T-helper 2 cell treated with Interferon-gamma antibody and Interleukin-4, amounts not matched to agents 5 μg/mL and 100 μg/mL, for 36 hours (primary cell): ENCODE data around the gene LAMB1.

Experiments
- DNase-seq: peaks from one replicate; pipeline ENCODE4 v3.0.0; 2021; ENCODE audit warnings: low spot score
- H3K27ac Mint-ChIP-seq: one replicate; pipeline ENCODE4 v1.8.0; 2021; ENCODE audit warnings: mild to moderate bottlenecking, mixed read lengths
- H3K27me3 Mint-ChIP-seq: one replicate; pipeline ENCODE4 v1.8.0; 2021; ENCODE audit warnings: low read depth, mixed read lengths
- H3K36me3 Mint-ChIP-seq: one replicate; pipeline ENCODE4 v1.8.0; 2021; ENCODE audit warnings: low read depth, mixed read lengths
- H3K4me1 Mint-ChIP-seq: one replicate; pipeline ENCODE4 v1.8.0; 2021; ENCODE audit warnings: low read depth, mixed read lengths
- H3K4me3 Mint-ChIP-seq: one replicate; pipeline ENCODE4 v1.8.0; 2022; ENCODE audit warnings: mild to moderate bottlenecking, moderate library complexity, mixed read lengths
- H3K9me3 Mint-ChIP-seq: one replicate; pipeline ENCODE4 v1.8.0; 2021; ENCODE audit warnings: mixed read lengths

The LAMB1 gene

DNA sequence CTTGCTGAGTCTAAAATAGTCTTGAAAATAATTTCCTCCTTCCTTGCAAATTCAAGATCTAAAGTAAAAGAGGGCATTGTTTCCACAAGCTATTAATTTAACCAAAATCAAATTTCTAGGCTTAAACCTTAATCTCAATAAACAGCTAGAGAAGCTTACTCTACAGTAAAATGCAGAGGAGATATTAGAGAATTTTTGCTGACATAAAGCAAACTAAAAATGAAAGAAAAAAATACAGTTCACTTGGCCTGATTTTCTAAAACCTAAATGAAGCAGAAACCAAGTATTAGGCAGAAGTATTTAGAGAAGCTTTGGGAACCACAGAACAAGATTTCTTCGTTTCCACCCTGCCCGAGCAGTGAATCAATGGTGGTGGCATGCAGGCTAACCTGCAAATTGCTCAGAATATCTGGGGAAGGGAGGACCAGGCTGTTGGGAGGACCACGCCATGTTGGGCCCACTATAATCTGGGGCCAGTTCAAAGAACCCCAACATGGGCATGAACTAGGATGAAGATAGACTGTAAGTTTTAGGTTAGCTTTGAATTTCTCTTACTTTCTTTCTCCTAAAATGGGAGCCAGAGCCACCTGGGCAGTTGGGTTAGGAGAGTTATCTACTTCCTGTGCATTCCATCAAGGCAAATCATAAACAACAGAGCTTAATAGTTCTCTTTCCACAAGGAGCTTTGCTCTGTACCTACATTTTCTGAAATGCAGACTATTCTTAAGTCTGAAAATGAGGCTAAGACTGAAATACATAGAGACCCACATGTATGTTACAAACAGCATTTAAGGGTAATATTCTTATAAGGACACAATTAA lies 4.1 kb downstream of the LAMB1 start:
- peaks cover 65% of the 10 kb centered on the region for H3K27me3 Mint-ChIP-seq
- H3K4me1 Mint-ChIP-seq, result peaks cover 8% of the 10 kb centered on the region
- no peak overlapping the region for H3K4me3 Mint-ChIP-seq
- no peaks in the 10 kb centered on the region for H3K9me3 Mint-ChIP-seq
- H3K27ac Mint-ChIP-seq, result no peak overlapping the region
- DNase-seq, result no peak
- no peaks in the 10 kb centered on the region for H3K36me3 Mint-ChIP-seq

DNA sequence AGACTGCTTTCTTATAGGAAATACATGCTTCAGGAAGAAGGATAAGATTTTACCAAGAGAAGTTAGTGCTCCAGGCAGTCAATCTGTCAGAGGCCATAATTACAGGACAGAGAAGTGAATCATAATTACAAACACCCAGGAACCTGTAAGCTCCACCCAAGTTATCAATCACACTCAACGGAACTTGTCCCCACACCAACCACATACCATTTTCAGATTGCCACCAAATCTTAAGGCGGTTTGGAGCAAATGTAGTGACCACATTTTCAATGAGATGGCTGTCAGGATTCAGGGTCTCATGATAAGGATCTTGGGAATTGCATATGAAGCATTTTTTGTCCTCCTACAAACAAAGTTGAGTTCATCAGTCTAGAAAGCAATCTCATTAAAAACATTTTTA lies 4.8 kb downstream of the LAMB1 start:
- Mint-ChIP-seq H3K27ac (no peak overlapping the region), H3K4me3 (no peak overlapping the region), H3K9me3 (no peaks in the 10 kb centered on the region), H3K36me3 (no peaks in the 10 kb centered on the region), H3K27me3 (peaks cover 62% of the 10 kb centered on the region), H3K4me1 (peaks cover 8% of the 10 kb centered on the region)
- DNase-seq, result no peak

GRCh38 chr7:107996072-107996882 lies 6.7 kb downstream of the LAMB1 start:
- Mint-ChIP-seq H3K4me3 (no peak overlapping the region), H3K4me1 (peaks cover 2% of the 10 kb centered on the region), H3K27ac (no peak overlapping the region), H3K27me3 (peaks cover 52% of the 10 kb centered on the region), H3K36me3 (no peaks in the 10 kb centered on the region), H3K9me3 (no peaks in the 10 kb centered on the region)
- DNase-seq, result no peak

- H3K9me3 Mint-ChIP-seq, result no peaks in the 10 kb centered on the region
- no peaks in the 10 kb centered on the region for H3K4me1 Mint-ChIP-seq
- H3K27me3 Mint-ChIP-seq, result peaks cover 46% of the 10 kb centered on the region
- H3K4me3 Mint-ChIP-seq, result no peak overlapping the region
- H3K36me3 Mint-ChIP-seq, result no peaks in the 10 kb centered on the region
- no peak for DNase-seq
- no peak overlapping the region for H3K27ac Mint-ChIP-seq
Observed at GRCh38 chr7:107995184-107996071, 7.5 kb downstream of the LAMB1 start.

DNA sequence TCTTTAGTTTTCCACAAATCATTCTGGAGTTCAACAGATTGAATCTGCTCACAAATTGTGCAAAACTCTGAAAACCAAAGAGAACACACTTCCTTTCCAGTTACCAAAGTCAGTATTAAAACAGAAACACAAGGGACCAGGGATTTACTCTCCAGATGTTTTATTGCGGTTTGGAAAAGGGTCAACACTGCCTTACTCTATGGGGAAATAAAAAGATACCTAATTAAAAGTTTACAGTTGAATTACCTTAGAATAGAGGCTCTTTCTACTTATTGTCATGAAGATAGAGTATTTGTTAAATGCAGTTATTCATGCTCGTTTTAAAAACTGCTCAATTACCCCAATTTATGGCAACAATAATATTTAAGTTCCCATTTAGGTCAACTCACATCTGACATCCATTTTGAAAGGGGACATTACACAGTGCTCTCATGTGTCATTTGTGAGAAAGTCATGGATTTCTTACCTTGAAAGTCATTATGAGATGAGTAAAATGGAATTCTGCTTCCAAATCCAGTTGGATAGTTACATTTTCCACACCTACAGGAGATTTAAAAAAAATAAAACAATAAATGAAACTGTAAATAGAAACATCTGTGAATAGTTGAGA lies 8.4 kb downstream of the LAMB1 start:
- H3K4me1 Mint-ChIP-seq, result no peaks in the 10 kb centered on the region
- H3K4me3 Mint-ChIP-seq, result no peak overlapping the region
- H3K36me3 Mint-ChIP-seq, result no peaks in the 10 kb centered on the region
- no peaks in the 10 kb centered on the region for H3K9me3 Mint-ChIP-seq
- peaks cover 46% of the 10 kb centered on the region for H3K27me3 Mint-ChIP-seq
- H3K27ac Mint-ChIP-seq, result no peak overlapping the region
- DNase-seq, result no peak

- no peaks in the 10 kb centered on the region for H3K4me1 Mint-ChIP-seq
- H3K27me3 Mint-ChIP-seq, result peaks cover 41% of the 10 kb centered on the region
- H3K27ac Mint-ChIP-seq, result no peak overlapping the region
- no peak for DNase-seq
- H3K9me3 Mint-ChIP-seq, result no peaks in the 10 kb centered on the region
- H3K4me3 Mint-ChIP-seq, result no peak overlapping the region
- H3K36me3 Mint-ChIP-seq, result no peaks in the 10 kb centered on the region
Observed at GRCh38 chr7:107993891-107994291, 9.1 kb downstream of the LAMB1 start.

DNA sequence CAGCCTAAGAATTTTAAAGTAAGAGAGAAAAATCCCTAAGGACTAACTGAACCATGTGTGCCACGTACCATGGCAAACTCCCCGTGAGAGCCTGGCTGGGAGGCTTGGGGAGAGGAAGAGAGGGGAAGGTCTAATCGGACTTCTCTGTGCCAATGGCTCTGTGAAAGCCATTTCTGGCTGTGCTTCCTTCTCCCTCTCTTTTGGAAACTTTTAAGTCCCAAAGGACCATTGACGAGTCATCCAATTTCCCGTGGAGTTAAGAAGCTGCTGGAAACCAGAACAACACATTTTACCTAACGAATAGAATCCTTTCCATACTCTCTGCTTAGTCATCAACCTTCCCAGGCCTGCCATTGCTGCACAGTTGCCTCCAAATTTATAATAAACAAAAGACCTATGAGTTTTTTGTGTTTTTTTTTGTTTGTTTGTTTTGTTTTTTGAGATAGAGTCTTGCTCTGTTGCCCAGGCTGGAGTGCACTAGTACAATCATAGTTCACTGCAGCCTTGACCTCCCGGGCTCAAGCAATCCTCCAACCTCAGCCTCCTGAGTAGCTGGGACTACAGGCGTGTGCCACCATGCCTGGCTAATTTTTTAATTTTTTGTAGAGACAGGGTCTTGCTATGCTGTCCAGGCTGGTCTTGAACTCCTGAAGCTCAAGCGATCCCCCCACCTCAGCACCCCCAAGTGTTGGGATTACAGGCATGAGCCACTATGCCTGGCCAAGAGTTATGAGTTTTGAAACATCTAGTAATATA lies 13.2 kb downstream of the LAMB1 start:
- Mint-ChIP-seq H3K27ac (no peak overlapping the region), H3K4me3 (no peak overlapping the region), H3K9me3 (no peaks in the 10 kb centered on the region), H3K4me1 (no peaks in the 10 kb centered on the region), H3K27me3 (peaks cover 12% of the 10 kb centered on the region), H3K36me3 (no peaks in the 10 kb centered on the region)
- no peak for DNase-seq

- H3K27ac Mint-ChIP-seq, result no peak overlapping the region
- no peak overlapping the region for H3K4me3 Mint-ChIP-seq
- no peaks in the 10 kb centered on the region for H3K36me3 Mint-ChIP-seq
- no peak for DNase-seq
- H3K4me1 Mint-ChIP-seq, result no peaks in the 10 kb centered on the region
- H3K9me3 Mint-ChIP-seq, result no peaks in the 10 kb centered on the region
- H3K27me3 Mint-ChIP-seq, result peaks cover 5% of the 10 kb centered on the region
Observed at GRCh38 chr7:107982918-107983389, 20.0 kb downstream of the LAMB1 start.

DNA sequence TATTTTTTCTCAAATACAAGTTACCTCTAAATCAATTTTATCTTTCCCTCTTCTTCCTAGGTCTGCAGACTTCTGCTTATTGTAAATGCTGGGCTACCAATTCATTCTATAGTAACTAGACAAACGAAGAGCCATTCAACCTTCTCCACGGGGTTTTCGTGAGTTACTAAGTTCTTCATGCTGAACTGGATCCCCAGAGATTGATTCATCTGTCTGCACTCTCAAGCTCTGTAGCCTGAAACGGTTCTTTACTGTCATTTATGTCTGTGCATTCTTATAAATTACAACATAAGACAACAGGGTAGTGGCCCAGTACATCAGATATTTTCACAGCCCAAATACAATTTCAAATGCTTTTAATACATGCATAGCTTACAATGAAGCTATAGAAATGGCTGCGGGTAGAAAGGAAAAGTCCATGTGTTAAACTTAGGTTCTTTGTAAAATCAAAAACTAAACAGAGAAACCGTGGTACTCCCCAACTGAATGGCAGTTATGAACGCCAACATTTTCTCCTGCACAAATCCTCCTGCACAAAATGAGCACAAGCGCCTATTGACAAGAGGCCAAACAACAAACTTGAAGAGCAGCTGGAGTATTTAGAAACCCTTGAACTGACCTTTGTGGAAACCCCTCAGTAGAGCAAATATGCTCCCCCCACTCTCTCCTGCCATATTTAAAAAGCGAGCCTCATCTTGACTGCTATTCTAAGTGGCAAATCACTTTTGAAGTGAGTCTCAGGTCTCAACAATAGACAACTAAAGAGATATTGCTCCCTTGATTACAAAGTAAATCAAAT lies 20.7 kb downstream of the LAMB1 start:
- peaks cover 5% of the 10 kb centered on the region for H3K27me3 Mint-ChIP-seq
- no peak overlapping the region for H3K27ac Mint-ChIP-seq
- no peaks in the 10 kb centered on the region for H3K9me3 Mint-ChIP-seq
- no peaks in the 10 kb centered on the region for H3K4me1 Mint-ChIP-seq
- DNase-seq, result no peak
- H3K4me3 Mint-ChIP-seq, result no peak overlapping the region
- H3K36me3 Mint-ChIP-seq, result no peaks in the 10 kb centered on the region

DNA sequence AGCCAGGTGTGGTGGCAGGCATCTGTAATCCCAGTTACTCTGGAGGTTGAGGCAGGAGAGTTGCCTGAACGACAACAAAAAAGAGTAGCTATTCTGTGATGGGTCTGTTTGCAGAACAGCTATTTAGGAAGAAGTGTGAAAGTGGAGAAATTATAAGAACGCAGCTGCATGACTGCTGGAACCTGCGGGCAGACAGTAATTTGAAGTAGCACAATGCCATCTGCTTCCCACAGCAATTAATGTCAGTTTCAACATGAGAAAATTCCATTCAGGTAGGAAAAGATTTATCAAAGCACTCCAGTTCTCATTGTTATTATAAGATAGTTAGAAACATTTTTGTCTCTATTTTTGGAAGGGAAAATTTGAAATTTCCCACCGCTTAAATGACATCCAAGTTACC lies 21.5 kb downstream of the LAMB1 start:
- no peaks in the 10 kb centered on the region for H3K9me3 Mint-ChIP-seq
- H3K27me3 Mint-ChIP-seq, result peaks cover 5% of the 10 kb centered on the region
- H3K36me3 Mint-ChIP-seq, result no peaks in the 10 kb centered on the region
- H3K27ac Mint-ChIP-seq, result no peak overlapping the region
- H3K4me1 Mint-ChIP-seq, result no peaks in the 10 kb centered on the region
- DNase-seq, result no peak
- H3K4me3 Mint-ChIP-seq, result no peak overlapping the region

DNA sequence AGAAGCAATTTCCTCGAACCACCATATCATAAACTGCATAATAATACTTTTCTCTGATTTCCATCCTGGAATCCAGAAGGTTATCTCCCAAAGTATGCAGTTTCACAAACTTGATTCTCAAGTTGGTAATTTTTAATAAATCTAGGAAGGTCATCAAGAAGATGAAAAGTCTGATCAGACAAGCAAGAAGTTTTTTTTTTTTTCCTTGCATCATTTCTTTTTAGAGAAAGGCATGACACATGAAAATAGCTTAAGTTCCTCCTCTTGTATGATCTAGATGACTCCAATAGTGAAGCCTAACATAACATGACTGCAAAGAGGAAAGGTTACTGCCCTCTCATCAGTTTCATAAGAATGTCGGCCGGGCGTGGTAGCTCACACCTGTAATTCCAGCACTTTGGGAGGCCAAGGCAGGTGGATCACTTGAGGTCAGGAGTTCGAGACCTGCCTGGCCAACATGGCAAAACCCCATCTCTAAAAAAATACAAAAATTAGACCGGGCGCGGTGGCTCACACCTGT lies 22.2 kb downstream of the LAMB1 start:
- Mint-ChIP-seq H3K4me1 (no peaks in the 10 kb centered on the region), H3K4me3 (no peak overlapping the region), H3K9me3 (no peaks in the 10 kb centered on the region), H3K27me3 (peaks cover 6% of the 10 kb centered on the region), H3K27ac (no peak overlapping the region), H3K36me3 (no peaks in the 10 kb centered on the region)
- no peak for DNase-seq

GRCh38 chr7:107980171-107980570 lies 22.8 kb downstream of the LAMB1 start:
- Mint-ChIP-seq H3K9me3 (no peaks in the 10 kb centered on the region), H3K4me3 (no peak overlapping the region), H3K27ac (no peak overlapping the region), H3K27me3 (peaks cover 10% of the 10 kb centered on the region), H3K36me3 (no peaks in the 10 kb centered on the region), H3K4me1 (no peaks in the 10 kb centered on the region)
- DNase-seq, result no peak
